K562 (cell line): ENCODE data around the gene ACYP2. TPM values are rescaled to one million over a fixed set of nuclear protein-coding genes. Genes with fewer than 3 reads are reported as not detected.
A peak's percentile ranks its signal among the peaks of the same experiment; 100 is the strongest.

Experiments used
- ATAC-seq: fragments of 200-7000 bp; cut with Tn5 transposase; 3 replicates; pipeline ENCODE4 v1.9.1; 2020; ENCODE audit warnings: moderate library complexity
- BruUV-seq: library from RNA; stranded (reverse); fragments of 400-500 nt; replicated peaks from 2 replicates; lab custom pipeline; 2021; lab: Mats Ljungman, UMichigan
- CTCF ChIA-PET: fragments of 300-600 bp; formaldehyde crosslinking; extraction: SDS; loops from one replicate; lab custom pipeline; 2021; ENCODE audit warnings: low intra/inter-chr PET ratio; lab: Yijun Ruan, JAX
- POLR2A ChIA-PET: fragments of 300-600, 350-650 bp; sonication (Branson Sonifier 250); formaldehyde crosslinking; extraction: SDS; loops from one replicate; lab custom pipeline; 2021; ENCODE audit warnings: antibody characterized with exemption, inconsistent platforms; lab: Yijun Ruan, JAX
- DNase-seq, 4 experiments: peaks; one replicate each; pipeline versions ENCODE4 v3.0.0 to v3.0.0-alpha.2; 2011 to 2018; ENCODE audit warnings: low spot score in 3 of 4, mixed read lengths in 3 of 4; ENCODE audit errors: extremely low read depth in 1 of 4
- FAIRE-seq: peaks from 2 replicates; lab custom pipeline; 2011; peaks lifted over from hg19 to GRCh38; lab: Jason Lieb, UNC
- H2AFZ ChIP-seq: 2 replicates; pipeline ENCODE4 v1.6.0; 2011; ENCODE audit warnings: low read depth, low read length, control low read depth, inconsistent platforms
- H3K27ac ChIP-seq: fragments of 200-600 bp; 3 replicates; pipeline ENCODE4 v1.8.0; 2011; ENCODE audit warnings: low read depth, mild to moderate bottlenecking, control low read depth, inconsistent platforms, low read length, moderate library complexity, mixed read lengths; ENCODE audit errors: extremely low read depth
- H3K27me3 ChIP-seq, 2 experiments: fragments of 300-600 bp in 1 of 2; 2 replicates in 1 of 2; 3 replicates in 1 of 2; pipeline versions ENCODE4 v1.6.0 to v1.8.0; 2011; ENCODE audit warnings: inconsistent platforms in 2 of 2, low read length in 2 of 2, mild to moderate bottlenecking in 1 of 2, mixed read lengths in 1 of 2, moderate library complexity in 1 of 2; ENCODE audit not compliant: control insufficient read depth in 2 of 2, insufficient read depth in 2 of 2
- H3K36me3 ChIP-seq: fragments of 300-600 bp; 3 replicates; pipeline ENCODE4 v1.8.0; 2011; ENCODE audit warnings: mild to moderate bottlenecking, low read length, inconsistent platforms; ENCODE audit not compliant: control insufficient read depth, insufficient read depth
- H3K4me1 ChIP-seq, 2 experiments: fragments of 200-600 bp in 1 of 2; replicated peaks in 1 of 2; 2 replicates in 1 of 2; 3 replicates in 1 of 2; pipeline versions ENCODE4 v1.5.1 to v1.8.0; 2011; ENCODE audit warnings: inconsistent platforms in 2 of 2, low read length in 2 of 2, mild to moderate bottlenecking in 1 of 2, mixed read lengths in 1 of 2, moderate library complexity in 1 of 2; ENCODE audit not compliant: control insufficient read depth in 2 of 2, insufficient read depth in 2 of 2
- H3K4me2 ChIP-seq: 2 replicates; pipeline ENCODE4 v1.6.1; 2011; ENCODE audit warnings: low read length, control low read depth, inconsistent platforms, mixed read lengths; ENCODE audit not compliant: insufficient read depth
- H3K4me3 ChIP-seq: fragments of 200-600 bp; sonication (generic), shearing (Covaris generic); 2 replicates; pipeline ENCODE4 v1.5.1; 2016; ENCODE audit warnings: control low read depth, inconsistent platforms
- H3K79me2 ChIP-seq: fragments of 200-600 bp; 3 replicates; pipeline ENCODE4 v1.8.0; 2011; ENCODE audit warnings: low read length, inconsistent platforms; ENCODE audit not compliant: control insufficient read depth, insufficient read depth
- H3K9ac ChIP-seq, 2 experiments: 2 replicates each; pipeline versions ENCODE4 v1.6.0 to v1.6.1; 2011; ENCODE audit warnings: low read depth in 2 of 2, low read length in 2 of 2, control low read depth in 1 of 2, inconsistent platforms in 1 of 2, mild to moderate bottlenecking in 1 of 2, mixed read lengths in 1 of 2; ENCODE audit not compliant: insufficient read depth in 1 of 2
- H3K9me1 ChIP-seq: one replicate; pipeline ENCODE4 v1.6.0; 2011; ENCODE audit warnings: inconsistent platforms, mild to moderate bottlenecking, low read length, moderate library complexity; ENCODE audit not compliant: control insufficient read depth, insufficient read depth
- H3K9me3 ChIP-seq: replicated peaks from 2 replicates; pipeline ENCODE4 v1.5.1; 2011; ENCODE audit warnings: low read depth, low read length, inconsistent platforms; ENCODE audit not compliant: control insufficient read depth, insufficient read depth
- H4K20me1 ChIP-seq: replicated peaks from 2 replicates; pipeline ENCODE4 v1.6.1; 2011; ENCODE audit warnings: low read length, inconsistent platforms, mixed read lengths; ENCODE audit not compliant: control insufficient read depth, insufficient read depth
- CGGBP1 ChIP-seq: fragments of 250-450 bp; sonication (Bioruptor Pico); IDR thresholded peaks from 2 replicates; pipeline ENCODE4 v1.9.0; 2021; ENCODE audit warnings: mild to moderate bottlenecking
- HDAC6 ChIP-seq: IDR thresholded peaks from 2 replicates; pipeline ENCODE4 v1.6.1; 2012; ENCODE audit warnings: low read depth, mild to moderate bottlenecking, control low read depth, inconsistent platforms, low read length, moderate library complexity
- MED1 ChIP-seq: sonication (generic); formaldehyde crosslinking; IDR thresholded peaks from 2 replicates; pipeline ENCODE4 v1.8.1; 2023; ENCODE audit warnings: missing genetic modification reagents, borderline replicate concordance
- MEIS2 ChIP-seq: fragments of 450-650 bp; IDR thresholded peaks from 2 replicates; pipeline ENCODE4 v1.6.1; 2014; ENCODE audit warnings: mild to moderate bottlenecking; ENCODE audit not compliant: partially characterized antibody
- MTA2 ChIP-seq: fragments of 450-650 bp; IDR thresholded peaks from 2 replicates; pipeline ENCODE4 v1.6.1; 2016; ENCODE audit warnings: low read depth
- NBN ChIP-seq: fragments of 450-650 bp; IDR thresholded peaks from 2 replicates; pipeline ENCODE4 v1.6.1; 2016; ENCODE audit warnings: low read depth, mild to moderate bottlenecking
- NR2F6 ChIP-seq: fragments of 450-650 bp; formaldehyde crosslinking; IDR thresholded peaks from 2 replicates; pipeline ENCODE4 v1.4.0; 2020; ENCODE audit warnings: mild to moderate bottlenecking
- RFX1 ChIP-seq: fragments of 450-650 bp; IDR thresholded peaks from 2 replicates; pipeline ENCODE4 v1.6.1; 2016; ENCODE audit warnings: mild to moderate bottlenecking, moderate library complexity
- STAT5B ChIP-seq: fragments of 250-450 bp; sonication (Bioruptor Pico); IDR thresholded peaks from 2 replicates; pipeline ENCODE4 v1.8.0; 2021; ENCODE audit warnings: mild to moderate bottlenecking, inconsistent platforms
- THRB ChIP-seq: fragments of 450-650 bp; formaldehyde crosslinking; conservative IDR thresholded peaks from 2 replicates; pipeline ENCODE4 v1.4.0; 2022; ENCODE audit warnings: mild to moderate bottlenecking, missing genetic modification characterization
- ZNF583 ChIP-seq: fragments of 250-450 bp; sonication (Bioruptor Pico); IDR thresholded peaks from 2 replicates; pipeline ENCODE4 v1.4.0; 2020
- ZNF778 ChIP-seq: fragments of 450-650 bp; formaldehyde crosslinking; IDR thresholded peaks from 2 replicates; pipeline ENCODE4 v1.4.0; 2020; ENCODE audit warnings: mild to moderate bottlenecking, moderate library complexity
- WGBS: fragments of 100-300 bp; shearing (Covaris generic); methylation state at CpG from one replicate; pipeline ENCODE4 v1.1.6; 2016; ENCODE audit warnings: low coverage, mixed read lengths; ENCODE audit not compliant: insufficient coverage; ENCODE audit errors: missing lambda C conversion rate; 5-methylcytosine and 5-hydroxymethylcytosine counted together
- in situ Hi-C: fragments of 300-500 bp; cut with MboI; formaldehyde crosslinking; loops from 4 replicates; pipeline ENCODE4 v1.15.0; 2018; ENCODE audit warnings: inconsistent platforms, mixed read lengths
- intact Hi-C: fragments of 100-400 bp; cut with micrococcal nuclease; formaldehyde crosslinking; loops from 2 replicates; pipeline ENCODE4 v1.14.2; 2022
- polyA plus RNA-seq, 8 experiments: library from polyadenylated mRNA; depleted of rRNA in 4 of 8; stranded (reverse) in 5 of 8; unstranded in 3 of 8; fragments of >200 nt; fragmentation: Nextera tagmentation in 2 of 8; fragmentation: Illumina TruSeq in 1 of 8; extraction: Ambion mirVana in 2 of 8; extraction: Trizol in 1 of 8; gene quantifications; 2 replicates each; pipeline versions ENCODE4 v1.2.1 to v1.2.3, GENCODE V29; 2011 to 2014; ENCODE audit warnings: inconsistent platforms in 1 of 8, missing spikeins in 1 of 8
- total RNA-seq, 7 experiments: library from RNA; depleted of rRNA in 6 of 7; stranded (reverse); fragments of >200 nt in 6 of 7; fragmentation: Illumina TruSeq in 2 of 7; extraction: Trizol in 2 of 7; gene quantifications; 2 replicates each; pipeline versions ENCODE4 v1.2.1 to v1.2.3, GENCODE V29; 2011 to 2021; ENCODE audit warnings: low replicate concordance in 1 of 7
- TF ChIP-seq, protein P1 (sequence below): fragments of 250-450 bp; sonication (Bioruptor Pico); IDR thresholded peaks from 2 replicates; pipeline ENCODE4 v1.5.0; 2020; ENCODE audit warnings: mild to moderate bottlenecking, borderline replicate concordance

The ACYP2 gene
- total and polyA plus RNA-seq, 9 of the 15 experiments (the other 6 are each of a cell fraction or from before 2014, with no cell fraction given) = 1.0 to 4.1 (median 2.0) TPM

DNA sequence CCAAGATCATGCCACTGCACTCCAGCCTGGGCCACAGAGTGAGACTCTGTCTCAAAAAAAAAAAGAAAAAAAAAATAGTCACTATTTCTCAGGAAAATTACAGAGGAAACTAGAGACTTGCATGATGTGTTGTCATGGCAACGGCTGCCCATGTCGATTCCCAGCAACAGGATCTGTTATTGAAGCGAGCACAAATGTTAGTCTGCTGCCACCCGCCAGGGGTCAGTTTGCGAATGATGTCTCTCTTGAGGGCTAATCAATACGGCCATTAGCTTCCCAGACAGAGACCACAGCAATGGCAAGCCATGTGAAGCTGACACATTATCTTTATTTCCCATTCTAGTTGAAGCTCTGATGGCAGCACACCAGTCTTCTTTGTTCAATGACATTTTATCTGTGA is 32.4 kb upstream of the ACYP2 start:
- CTCF ChIA-PET = no interaction called here
- ATAC-seq = no peak
- in situ Hi-C loops (no loop called here), intact Hi-C loops (no loop called here)
- no peak overlapping the region for H3K4me2 ChIP-seq
- no peaks in the 10 kb centered on the region for H3K9me1 ChIP-seq
- H3K79me2 ChIP-seq = no peaks in the 10 kb centered on the region
- 93% methylated on average over 5 of the region's 6 CpGs for WGBS
- POLR2A ChIA-PET = interaction anchor here (0.5 kb wide), 1 partner anchor 1214 kb away, joined by 3 read pairs; no protein-coding TSS in a partner anchor
- no peak for DNase-seq
- BruUV-seq = no TSS peak
- H3K9me3 ChIP-seq = peaks cover 27% of the 10 kb centered on the region
- H3K4me3 ChIP-seq = no peak overlapping the region
- no peaks in the 10 kb centered on the region for H4K20me1 ChIP-seq
- H3K9ac ChIP-seq = no peak overlapping the region
- peak overlapping the region; percentile 12; the same call in 1 of the 2 replicates for H2AFZ ChIP-seq
- FAIRE-seq = no peak
- H3K27me3 ChIP-seq = no peaks in the 10 kb centered on the region
- H3K36me3 ChIP-seq = no peaks in the 10 kb centered on the region
- no peak overlapping the region for H3K27ac ChIP-seq
- peaks cover 5 to 18% of the 10 kb centered on the region in 2 experiments; a peak in 4 of 5 replicates for H3K4me1 ChIP-seq
- TF ChIP-seq ZNF583 (CRISPR knock-in tag) (no peak), CGGBP1 (CRISPR knock-in tag) (no peak), RFX1 (peak; percentile 90), MED1 (no peak)
- TF ChIP-seq, all 486 proteins: peak for 1

GRCh38 chr2:54083445-54083844 is 32.0 kb upstream of the ACYP2 start:
- FAIRE-seq (no peak), DNase-seq (no peak), ATAC-seq (no peak)
- Histone ChIP-seq H3K4me3 (no peak overlapping the region), H3K79me2 (no peaks in the 10 kb centered on the region), H3K9me1 (no peaks in the 10 kb centered on the region), H3K9me3 (peaks cover 24% of the 10 kb centered on the region), H4K20me1 (no peaks in the 10 kb centered on the region), H3K36me3 (no peaks in the 10 kb centered on the region), H3K4me1 (peaks cover 8 to 23% of the 10 kb centered on the region in 2 experiments; a peak in 4 of 5 replicates), H3K9ac (no peak overlapping the region), H2AFZ (peak overlapping the region; percentile 12; the same call in 1 of the 2 replicates), H3K27me3 (no peaks in the 10 kb centered on the region), H3K27ac (no peak overlapping the region), H3K4me2 (no peak overlapping the region)
- in situ Hi-C loops = no loop called here
- POLR2A ChIA-PET = interaction anchor here (0.5 kb wide), 1 partner anchor 1214 kb away, joined by 3 read pairs; no protein-coding TSS in a partner anchor
- CTCF ChIA-PET = interaction anchor here (0.7 kb wide), 1 partner anchor 1920 kb away, joined by 6 read pairs; no protein-coding TSS in a partner anchor
- BruUV-seq = no TSS peak
- intact Hi-C loops = no loop called here
- WGBS = 47% methylated on average over 1 of the region's 1 CpG
- TF ChIP-seq MEIS2 (no peak), ZNF778 (CRISPR knock-in tag) (no peak), MTA2 (no peak), STAT5B (CRISPR knock-in tag) (no peak), NR2F6 (CRISPR knock-in tag) (no peak), HDAC6 (no peak), THRB (no peak), NBN (no peak)
- TF ChIP-seq, protein P1, sequence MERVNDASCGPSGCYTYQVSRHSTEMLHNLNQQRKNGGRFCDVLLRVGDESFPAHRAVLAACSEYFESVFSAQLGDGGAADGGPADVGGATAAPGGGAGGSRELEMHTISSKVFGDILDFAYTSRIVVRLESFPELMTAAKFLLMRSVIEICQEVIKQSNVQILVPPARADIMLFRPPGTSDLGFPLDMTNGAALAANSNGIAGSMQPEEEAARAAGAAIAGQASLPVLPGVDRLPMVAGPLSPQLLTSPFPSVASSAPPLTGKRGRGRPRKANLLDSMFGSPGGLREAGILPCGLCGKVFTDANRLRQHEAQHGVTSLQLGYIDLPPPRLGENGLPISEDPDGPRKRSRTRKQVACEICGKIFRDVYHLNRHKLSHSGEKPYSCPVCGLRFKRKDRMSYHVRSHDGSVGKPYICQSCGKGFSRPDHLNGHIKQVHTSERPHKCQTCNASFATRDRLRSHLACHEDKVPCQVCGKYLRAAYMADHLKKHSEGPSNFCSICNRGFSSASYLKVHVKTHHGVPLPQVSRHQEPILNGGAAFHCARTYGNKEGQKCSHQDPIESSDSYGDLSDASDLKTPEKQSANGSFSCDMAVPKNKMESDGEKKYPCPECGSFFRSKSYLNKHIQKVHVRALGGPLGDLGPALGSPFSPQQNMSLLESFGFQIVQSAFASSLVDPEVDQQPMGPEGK (CRISPR knock-in tag) = no peak
